HG02973 (cell line): Measurements from ENCODE around the gene APOBEC4.

Experiments
- ATAC-seq: cut with Tn5 transposase; IDR thresholded peaks from one replicate; pipeline ENCODE4 v1.9.1; 2021; ENCODE audit warnings: moderate library complexity; ENCODE audit not compliant: unreplicated experiment

APOBEC4 gene

GRCh38 chr1:183604815-183605214 is 48.3 kb downstream of the APOBEC4 start:
- no peak for ATAC-seq

DNA sequence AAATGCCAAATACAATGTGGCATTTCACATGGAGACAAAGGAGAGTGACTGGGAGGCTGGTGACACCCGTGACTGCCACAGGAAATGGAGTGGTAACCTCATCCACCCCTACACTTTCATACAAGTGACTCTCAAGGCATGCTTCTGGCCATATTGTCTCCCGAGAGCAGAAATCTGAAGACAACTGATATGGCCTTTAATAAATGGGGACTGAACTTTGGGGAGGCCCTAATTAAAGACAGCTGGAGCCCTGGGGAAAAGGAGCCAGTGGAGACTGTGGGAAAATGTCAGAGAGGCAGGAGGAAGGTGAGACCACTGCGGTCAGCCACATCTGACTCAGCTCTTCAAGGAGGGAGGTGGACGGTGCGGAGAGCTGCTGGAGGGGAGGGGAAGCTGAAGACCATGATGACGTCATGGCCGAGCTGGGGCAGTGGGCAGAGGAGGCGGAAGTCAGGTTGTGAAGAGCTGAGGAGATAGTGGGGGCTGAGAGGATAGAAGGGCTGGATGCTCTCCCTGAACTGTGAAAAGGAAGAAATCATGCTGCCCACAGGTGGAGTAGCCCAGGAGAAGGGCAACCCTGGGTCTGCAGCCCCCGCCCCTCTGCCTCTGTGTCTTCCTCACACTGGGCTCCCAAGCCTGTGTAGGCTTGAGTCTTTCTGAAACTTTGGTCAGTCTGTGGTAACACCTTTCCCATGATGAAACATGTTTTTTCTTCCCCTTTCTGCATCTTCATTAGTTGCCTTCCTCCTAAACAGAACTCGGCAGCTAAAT is 48.9 kb downstream of the APOBEC4 start:
- ATAC-seq, result no peak

DNA sequence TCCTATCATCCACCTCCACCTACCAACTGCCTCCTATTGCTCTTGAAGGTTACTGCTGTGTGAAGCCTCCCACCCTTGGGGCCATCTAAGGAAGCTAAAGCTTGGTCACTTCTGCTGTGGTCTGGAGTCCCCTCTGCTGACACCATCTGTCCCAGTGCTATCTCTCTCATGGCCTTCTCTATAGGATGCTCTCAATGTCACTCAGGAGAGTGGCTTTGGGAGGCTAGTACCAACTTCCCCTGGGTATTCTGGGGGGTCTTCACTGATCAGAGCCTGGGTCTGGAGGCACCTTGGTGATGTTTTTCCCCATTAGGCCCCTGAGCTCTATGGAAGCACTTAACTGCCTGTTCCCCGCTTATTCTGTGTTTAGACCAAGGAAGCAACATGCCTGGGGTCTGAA is 50.6 kb downstream of the APOBEC4 start:
- ATAC-seq, result no peak

DNA sequence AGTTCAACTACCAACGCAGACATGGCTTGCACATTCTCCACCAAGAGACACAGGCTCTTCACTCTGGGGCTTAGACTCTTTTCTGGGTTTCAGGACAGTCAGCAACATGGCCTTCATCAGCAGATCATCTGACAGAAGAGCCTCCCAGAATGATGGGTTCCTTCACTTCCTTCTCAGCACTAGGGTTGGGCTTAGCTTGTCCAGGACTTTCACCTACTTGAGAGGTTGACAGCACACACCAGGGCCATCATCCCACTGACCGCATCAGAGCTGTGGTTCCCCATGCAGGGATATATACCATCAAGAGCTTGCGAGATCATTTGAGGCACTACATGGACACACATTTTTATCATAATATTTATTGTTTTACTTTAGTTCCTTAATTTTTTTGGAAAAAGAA is 52.5 kb downstream of the APOBEC4 start:
- no peak for ATAC-seq

GRCh38 chr1:183600136-183600535 is 53.0 kb downstream of the APOBEC4 start:
- no peak for ATAC-seq

- peak; percentile 78 for ATAC-seq
Observed at GRCh38 chr1:183598386-183598785, 54.7 kb downstream of the APOBEC4 start.

- no peak for ATAC-seq
Observed at GRCh38 chr1:183597656-183598347, 55.3 kb downstream of the APOBEC4 start.

GRCh38 chr1:183596500-183596899 is 56.6 kb downstream of the APOBEC4 start:
- ATAC-seq, result no peak
